Measurements from ENCODE around the gene WDR72.
A peak's percentile ranks its signal among the peaks of the same experiment; 100 is the strongest.
"Not testable (repeated sequence)": the region's sequence is repeated elsewhere in the genome, so short reads cannot be mapped to it uniquely, and the experiment has no call there.

WDR72 gene

DNA sequence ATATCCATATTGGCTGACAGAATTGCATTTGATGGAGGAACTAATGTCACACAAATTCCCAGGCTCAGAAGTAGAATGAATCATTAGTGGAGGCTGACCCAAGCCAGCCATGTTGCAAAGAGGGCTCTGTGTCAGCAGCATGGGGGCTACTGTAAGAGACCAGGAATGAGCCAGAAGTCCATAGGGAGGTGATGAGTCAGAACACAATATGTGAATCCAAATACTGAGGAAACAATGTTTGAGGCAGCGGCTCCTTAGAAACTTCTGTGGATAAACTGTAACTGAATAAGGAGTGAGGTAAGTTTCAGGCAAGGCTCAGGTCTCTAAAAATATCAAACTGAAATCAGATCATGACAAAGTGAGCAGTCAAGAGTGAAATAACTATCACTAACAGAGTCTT, 170.7 kb downstream of the WDR72 start:
- DNase-seq, result no peak

- peak; percentile 62 for DNase-seq
Observed at GRCh38 chr15:53586799-53587198, 172.7 kb downstream of the WDR72 start.

GRCh38 chr15:53581513-53581912, 177.9 kb downstream of the WDR72 start:
- no peak for DNase-seq

GRCh38 chr15:53580366-53580765, 179.1 kb downstream of the WDR72 start:
- no peak for DNase-seq

- DNase-seq, result no peak
Observed at GRCh38 chr15:53576841-53577240, 182.6 kb downstream of the WDR72 start.

DNA sequence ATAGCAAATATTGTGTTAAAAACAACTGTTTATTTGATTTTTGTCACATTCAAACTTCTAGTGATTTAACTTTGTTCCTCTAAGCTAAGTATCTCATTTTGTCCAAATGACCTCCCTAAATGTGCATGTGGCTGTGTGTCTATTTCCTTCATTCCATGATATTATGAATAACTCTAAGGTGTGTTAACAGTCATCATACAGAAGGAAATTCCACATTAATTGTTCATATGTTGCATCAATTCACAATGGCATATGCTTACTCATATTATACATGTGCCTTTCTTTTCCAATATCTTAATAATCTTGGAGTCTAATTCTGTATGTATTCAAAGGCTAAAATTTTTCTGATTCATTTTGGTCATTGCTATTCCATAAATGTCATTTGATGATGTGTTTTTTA, 186.4 kb downstream of the WDR72 start:
- DNase-seq, result no peak

- DNase-seq, result no peak
Observed at GRCh38 chr15:53569751-53570480, 189.5 kb downstream of the WDR72 start.

GRCh38 chr15:53566912-53567311, 192.6 kb downstream of the WDR72 start:
- no peak for DNase-seq

- DNase-seq, result peak; percentile 27
Observed at GRCh38 chr15:53565721-53566120, 193.7 kb downstream of the WDR72 start.

DNA sequence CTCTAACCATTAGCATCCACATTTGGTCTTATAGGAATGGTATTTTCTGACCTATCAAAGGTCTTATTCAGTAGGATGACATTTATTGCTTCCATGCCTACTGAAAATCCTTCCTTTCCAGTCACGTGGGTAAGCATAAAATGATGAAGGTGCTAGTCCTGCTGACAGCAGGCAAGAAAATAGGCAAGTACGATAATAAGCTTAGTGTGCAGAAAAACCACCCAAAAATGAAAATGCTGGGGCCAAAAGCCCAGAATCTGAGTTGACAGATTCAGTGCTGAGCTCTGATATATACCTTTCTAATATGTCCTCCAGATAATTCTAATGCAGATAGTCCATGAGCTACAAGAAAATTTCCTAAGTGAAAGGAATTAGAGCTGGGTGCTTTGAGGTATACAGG, 194.8 kb downstream of the WDR72 start:
- DNase-seq, result no peak

GRCh38 chr15:53563627-53564026, 195.8 kb downstream of the WDR72 start:
- no peak for DNase-seq

- DNase-seq, result no peak
Observed at GRCh38 chr15:53559364-53560277, 199.8 kb downstream of the WDR72 start.

- DNase-seq, result no peak
Observed at GRCh38 chr15:53558384-53558783, 201.1 kb downstream of the WDR72 start.

GRCh38 chr15:53555226-53555625, 204.2 kb downstream of the WDR72 start:
- DNase-seq, result peak; percentile 36

- no peak for DNase-seq
Observed at GRCh38 chr15:53549697-53550305, 209.7 kb downstream of the WDR72 start.

- DNase-seq, result no peak
Observed at GRCh38 chr15:53548236-53548635, 211.2 kb downstream of the WDR72 start.

DNA sequence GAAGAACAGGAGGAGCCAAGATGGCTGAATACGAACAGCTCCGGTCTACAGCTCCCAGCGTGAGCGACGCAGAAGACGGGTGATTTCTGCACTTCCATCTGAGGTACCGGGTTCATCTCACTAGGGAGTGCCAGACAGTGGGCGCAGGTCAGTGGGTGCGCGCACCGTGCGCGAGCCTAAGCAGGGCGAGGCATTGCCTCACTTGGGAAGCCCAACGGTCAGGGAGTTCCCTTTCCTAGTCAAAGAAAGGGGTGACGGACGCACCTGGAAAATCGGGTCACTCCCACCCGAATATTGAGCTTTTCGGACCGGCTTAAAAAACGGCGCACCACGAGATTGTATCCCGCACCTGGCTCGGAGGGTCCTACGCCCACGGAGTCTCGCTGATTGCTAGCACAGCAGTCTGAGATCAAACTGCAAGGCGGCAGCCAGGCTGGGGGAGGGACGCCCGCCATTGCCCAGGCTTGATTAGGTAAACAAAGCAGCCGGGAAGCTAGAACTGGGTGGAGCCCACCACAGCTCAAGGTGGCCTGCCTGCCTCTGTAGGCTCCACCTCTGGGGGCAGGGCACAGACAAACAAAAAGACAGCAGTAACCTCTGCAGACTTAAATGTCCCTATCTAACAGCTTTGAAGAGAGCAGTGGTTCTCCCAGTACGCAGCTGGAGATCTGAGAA, 218.7 kb downstream of the WDR72 start:
- DNase-seq, result not testable (repeated sequence)

- DNase-seq, result no peak
Observed at GRCh38 chr15:53539878-53540277, 219.6 kb downstream of the WDR72 start.

- DNase-seq, result no peak
Observed at GRCh38 chr15:53536479-53537120, 222.9 kb downstream of the WDR72 start.

GRCh38 chr15:53535886-53536285, 223.6 kb downstream of the WDR72 start:
- no peak for DNase-seq

DNA sequence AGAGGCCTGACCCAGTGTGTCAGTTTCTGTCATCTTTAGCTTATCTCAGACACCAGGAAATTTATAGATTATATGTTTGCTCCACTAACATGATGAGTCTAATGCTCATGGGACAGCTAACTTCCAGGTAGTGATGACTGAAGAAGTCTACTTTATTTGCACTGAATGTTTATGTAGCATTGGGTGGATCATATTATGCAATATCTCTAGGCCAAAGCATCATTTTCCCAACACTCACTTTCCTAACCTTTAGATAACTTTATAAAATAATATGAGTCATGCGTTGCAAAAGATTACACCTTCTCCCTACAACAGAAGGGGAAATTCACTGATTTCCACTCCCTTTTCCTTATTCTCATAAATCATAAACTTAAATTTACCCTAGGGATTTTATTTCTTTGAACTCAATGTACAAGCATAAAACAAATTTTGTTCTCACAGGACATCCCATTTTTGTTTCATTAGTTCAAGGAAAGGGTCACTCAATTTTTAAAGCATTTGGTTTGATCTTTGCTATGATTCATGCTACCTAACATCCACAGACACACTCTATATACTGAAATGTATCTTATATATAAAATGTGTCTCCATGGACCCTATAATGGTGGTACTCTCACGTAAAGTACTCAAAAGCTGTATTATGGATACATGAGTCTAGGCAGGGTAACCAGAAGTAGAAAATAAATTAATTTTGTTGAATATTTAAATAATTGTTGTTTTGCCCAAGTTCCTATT, 225.2 kb downstream of the WDR72 start:
- DNase-seq, result no peak

DNA sequence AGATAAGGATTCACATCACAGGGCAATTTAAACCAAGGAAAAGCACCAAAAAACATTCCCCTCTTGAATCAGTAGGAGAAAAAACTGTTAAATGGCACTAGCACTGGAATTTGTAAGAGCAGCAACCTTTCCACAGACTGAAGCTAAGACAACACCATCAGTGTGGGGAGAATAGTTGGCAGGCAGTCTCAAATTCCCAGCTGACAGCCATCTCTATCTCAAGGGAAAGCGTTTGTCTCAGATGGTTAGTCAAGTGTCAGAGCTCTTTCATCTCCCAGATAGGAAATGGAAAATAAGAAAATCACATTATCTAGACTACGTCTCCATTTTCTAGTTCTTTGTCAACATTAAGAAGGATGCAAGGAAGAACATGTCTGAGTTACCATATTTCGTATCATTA, 228.7 kb downstream of the WDR72 start:
- DNase-seq, result no peak
